HCT116 (cell line): Measurements from ENCODE around the gene CARMIL1. TPM values are rescaled to one million over a fixed set of nuclear protein-coding genes. Genes with fewer than 3 reads are reported as not detected.

ENCODE experiments used
- ATAC-seq: fragments of 200-7000 bp; cut with Tn5 transposase; 2 replicates; pipeline ENCODE4 v1.9.1; 2020; ENCODE audit warnings: mild to moderate bottlenecking, moderate library complexity
- BruUV-seq: library from RNA; stranded (reverse); fragments of 400-500 nt; replicated peaks from 2 replicates; lab custom pipeline; 2021; lab: Mats Ljungman, UMichigan
- CTCF ChIA-PET: fragments of 300-600 bp; sonication (Branson Sonifier 250); formaldehyde crosslinking; loops from one replicate; lab custom pipeline; 2021; ENCODE audit warnings: antibody characterized with exemption; lab: Charles Lee
- POLR2A ChIA-PET: fragments of 300-600, 350-600 bp; sonication (Branson Sonifier 250); formaldehyde crosslinking; loops from one replicate; lab custom pipeline; 2021; ENCODE audit warnings: antibody characterized with exemption; lab: Charles Lee
- RAD21 ChIA-PET, 2 experiments: fragments of 300-600 bp; sonication (Branson Sonifier 250); formaldehyde crosslinking; loops; one replicate each; lab custom pipeline; 2023; ENCODE audit warnings: low total read pairs in 2 of 2; ENCODE audit not compliant: uncharacterized antibody in 2 of 2, unreplicated experiment in 2 of 2, low non-redundant PET in 1 of 2; lab: Charles Lee
- DNase-seq: peaks from one replicate; pipeline ENCODE4 v3.0.0-alpha.2; 2010; ENCODE audit warnings: low read depth, low spot score
- H2AFZ ChIP-seq: fragments of 200-600 bp; shearing (Covaris generic), sonication (generic); 2 replicates; pipeline ENCODE4 v1.6.1; 2017; ENCODE audit warnings: low read depth, mixed run types, mixed read lengths, antibody characterized with exemption, low read length; ENCODE audit not compliant: poor library complexity, severe bottlenecking
- H3K27ac ChIP-seq: 2 replicates; pipeline ENCODE4 v1.5.1; 2012; ENCODE audit warnings: low read depth, low read length
- H3K27me3 ChIP-seq: fragments of 200-600 bp; sonication (generic); 2 replicates; pipeline ENCODE4 v1.6.1; 2016; ENCODE audit warnings: mixed run types, low read length, mixed read lengths; ENCODE audit not compliant: insufficient read depth
- H3K36me3 ChIP-seq, 2 experiments: fragments of 200-500 bp in 1 of 2; fragments of 200-600 bp in 1 of 2; sonication (Bioruptor generic) in 1 of 2; sonication (generic) in 1 of 2; 2 replicates each; pipeline versions ENCODE4 v1.5.1 to v1.6.1; 2014 to 2016; ENCODE audit warnings: low read length in 2 of 2, inconsistent platforms in 1 of 2, mixed read lengths in 1 of 2, mixed run types in 1 of 2; ENCODE audit not compliant: insufficient read depth in 2 of 2, control insufficient read depth in 1 of 2
- H3K4me1 ChIP-seq, 2 experiments: fragments of 200-600 bp in 1 of 2; sonication (generic) in 1 of 2; 2 replicates each; pipeline versions ENCODE4 v1.5.1 to v1.6.1; 2012 to 2017; ENCODE audit warnings: low read length in 2 of 2, inconsistent platforms in 1 of 2, mild to moderate bottlenecking in 1 of 2, mixed read lengths in 1 of 2, mixed run types in 1 of 2, moderate library complexity in 1 of 2; ENCODE audit not compliant: insufficient read depth in 2 of 2, control insufficient read depth in 1 of 2
- H3K4me2 ChIP-seq: fragments of 200-600 bp; sonication (generic); 2 replicates; pipeline ENCODE4 v1.6.1; 2017; ENCODE audit warnings: mixed run types, low read length, mixed read lengths
- H3K4me3 ChIP-seq, 2 experiments: fragments of 200-600 bp in 1 of 2; sonication (generic) in 1 of 2; replicated peaks in 1 of 2; 2 replicates each; pipeline ENCODE4 v1.5.1; 2011 to 2016; ENCODE audit warnings: low read length in 2 of 2, control low read depth in 1 of 2, low read depth in 1 of 2, mild to moderate bottlenecking in 1 of 2, mixed read lengths in 1 of 2, mixed run types in 1 of 2
- H3K79me2 ChIP-seq: fragments of 200-600 bp; sonication (generic); 2 replicates; pipeline ENCODE4 v1.6.1; 2017; ENCODE audit warnings: mild to moderate bottlenecking, mixed run types, low read length, moderate library complexity, mixed read lengths; ENCODE audit not compliant: insufficient read depth
- H3K9ac ChIP-seq: fragments of 200-600 bp; sonication (generic); 2 replicates; pipeline ENCODE4 v1.6.1; 2016; ENCODE audit warnings: low read length, mixed read lengths
- H3K9me2 ChIP-seq: fragments of 200-600 bp; sonication (generic), shearing (Covaris generic); 2 replicates; pipeline ENCODE4 v1.6.1; 2017; ENCODE audit warnings: mixed run types, mild to moderate bottlenecking, moderate library complexity; ENCODE audit not compliant: insufficient read depth
- H3K9me3 ChIP-seq, 2 experiments: fragments of 200-500 bp in 1 of 2; fragments of 200-600 bp in 1 of 2; sonication (Bioruptor generic) in 1 of 2; sonication (generic) in 1 of 2; 2 replicates each; pipeline ENCODE4 v1.6.1; 2014 to 2017; ENCODE audit warnings: low read length in 2 of 2, mixed read lengths in 2 of 2, inconsistent platforms in 1 of 2, low read depth in 1 of 2, mild to moderate bottlenecking in 1 of 2, mixed run types in 1 of 2, moderate library complexity in 1 of 2; ENCODE audit not compliant: control insufficient read depth in 1 of 2, insufficient read depth in 1 of 2
- H4K20me1 ChIP-seq: fragments of 200-600 bp; sonication (generic), shearing (Covaris generic); 2 replicates; pipeline ENCODE4 v1.6.1; 2017; ENCODE audit warnings: mixed run types, mild to moderate bottlenecking, moderate library complexity; ENCODE audit not compliant: insufficient read depth
- ATF3 ChIP-seq: IDR thresholded peaks from 2 replicates; pipeline ENCODE4 v1.6.1; 2012
- CBX3 ChIP-seq: IDR thresholded peaks from 2 replicates; pipeline ENCODE4 v1.6.1; 2012; ENCODE audit warnings: low read depth
- CEBPB ChIP-seq: IDR thresholded peaks from 2 replicates; pipeline ENCODE4 v1.6.1; 2012; ENCODE audit warnings: low read depth
- CTCF ChIP-seq, 3 experiments: fragments of 200-600 bp in 1 of 3; sonication (generic) in 1 of 3; IDR thresholded peaks in 2 of 3; conservative IDR thresholded peaks in 1 of 3; 2 replicates each; pipeline ENCODE4 v1.5.1; 2012 to 2017; ENCODE audit warnings: low read depth in 2 of 3, low read length in 2 of 3, antibody characterized with exemption in 1 of 3, borderline replicate concordance in 1 of 3, control low read depth in 1 of 3, mild to moderate bottlenecking in 1 of 3, mixed read lengths in 1 of 3, mixed run types in 1 of 3, moderate library complexity in 1 of 3; ENCODE audit not compliant: insufficient read depth in 1 of 3
- EGR1 ChIP-seq: IDR thresholded peaks from 2 replicates; pipeline ENCODE4 v1.6.1; 2012; ENCODE audit warnings: low read depth
- ELF1 ChIP-seq: IDR thresholded peaks from 2 replicates; pipeline ENCODE4 v1.6.1; 2012; ENCODE audit warnings: low read depth, borderline replicate concordance
- FOSL1 ChIP-seq: IDR thresholded peaks from 2 replicates; pipeline ENCODE4 v1.6.1; 2012; ENCODE audit warnings: low read depth
- POLR2AphosphoS5 ChIP-seq: IDR thresholded peaks from 2 replicates; pipeline ENCODE4 v1.6.1; 2011; ENCODE audit warnings: mild to moderate bottlenecking, low read depth, low read length, moderate library complexity
- REST ChIP-seq: IDR thresholded peaks from 2 replicates; pipeline ENCODE4 v1.6.1; 2012; ENCODE audit warnings: low read depth
- SIN3A ChIP-seq: IDR thresholded peaks from 2 replicates; pipeline ENCODE4 v1.6.1; 2012; ENCODE audit warnings: low read depth
- SP1 ChIP-seq: IDR thresholded peaks from 2 replicates; pipeline ENCODE4 v1.6.1; 2012; ENCODE audit warnings: low read depth
- TCF7L2 ChIP-seq: IDR thresholded peaks from 2 replicates; pipeline ENCODE4 v1.7.0; 2011; ENCODE audit warnings: borderline replicate concordance, inconsistent platforms; ENCODE audit not compliant: insufficient read depth, insufficient read length; ENCODE audit errors: extremely low read depth
- YY1 ChIP-seq: IDR thresholded peaks from 2 replicates; pipeline ENCODE4 v1.6.1; 2011; ENCODE audit warnings: low read length, low read depth, moderate library complexity, mild to moderate bottlenecking; ENCODE audit not compliant: insufficient replicate concordance; ENCODE audit errors: extremely low read depth
- ZFX ChIP-seq: fragments of 450-650 bp; IDR thresholded peaks from 2 replicates; pipeline ENCODE4 v1.6.1; 2017
- ZNF274 ChIP-seq: fragments of 200-500 bp; sonication (Bioruptor generic); IDR thresholded peaks from 2 replicates; pipeline ENCODE4 v1.6.1; 2014; ENCODE audit warnings: mild to moderate bottlenecking, low read depth, low read length, inconsistent platforms
- intact Hi-C: fragments of 100-400 bp; cut with micrococcal nuclease; formaldehyde crosslinking; loops from 2 replicates; pipeline ENCODE4 v1.10.0; 2022
- total RNA-seq: library from RNA; stranded (reverse); gene quantifications from one replicate; pipeline ENCODE4 v1.2.1, GENCODE V29; 2021; ENCODE audit not compliant: unreplicated experiment

CARMIL1 gene
- total RNA-seq, 1 experiment from 2014 or later = 21.7 TPM

- BruUV-seq = no TSS peak
- no peak overlapping the region for H3K27ac ChIP-seq
- H3K79me2 ChIP-seq = peaks cover 52% of the 10 kb centered on the region
- peaks cover 0 to 4% of the 10 kb centered on the region in 2 experiments; a peak in 1 of 4 replicates for H3K4me1 ChIP-seq
- no peak overlapping the region for H3K4me2 ChIP-seq
- intact Hi-C loops = no loop called here
- RAD21 ChIA-PET = no interaction called here
- H2AFZ ChIP-seq = no peak overlapping the region
- ATAC-seq (no peak), DNase-seq (no peak)
- H3K9ac ChIP-seq = no peak overlapping the region
- no peaks in the 10 kb centered on the region for H4K20me1 ChIP-seq
- POLR2A ChIA-PET = no interaction called here
- no peaks in the 10 kb centered on the region for H3K9me2 ChIP-seq
- H3K4me3 ChIP-seq = no peak overlapping the region
- H3K27me3 ChIP-seq = no peaks in the 10 kb centered on the region
- TF ChIP-seq SIN3A (no peak), CBX3 (no peak), ZFX (no peak), POLR2AphosphoS5 (no peak), EGR1 (no peak), CEBPB (no peak), SP1 (no peak), ELF1 (no peak), CTCF (IDR thresholded peaks at IDR 0.05 in 2 of 3, conservative IDR thresholded peaks at IDR 0.05 in 1 of 3; ENCODE audit: borderline replicate concordance in 1 of 3, insufficient read depth in 1 of 3, low read depth in 2 of 3, low read length in 2 of 3) (no peak), YY1 (no peak), TCF7L2 (no peak), ZNF274 (no peak), REST (no peak), FOSL1 (no peak), ATF3 (no peak)
- CTCF ChIA-PET = no interaction called here
- no peaks in the 10 kb centered on the region for H3K9me3 ChIP-seq
- no peaks in the 10 kb centered on the region for H3K36me3 ChIP-seq
These were observed 48.3 kb downstream of the CARMIL1 start for GRCh38 chr6:25327432-25327831.
